Esophagus muscularis mucosa (tissue), 3 donors: ENCODE measurements around the gene ADAD2.

Experiments
- CTCF ChIP-seq, 3 experiments: fragments of 200-600 bp in 2 of 3; fragments of 450-650 bp in 1 of 3; sonication (generic) in 2 of 3; IDR thresholded peaks; one replicate each; pipeline ENCODE4 v1.5.1; 2017 to 2019; ENCODE audit warnings: antibody characterized with exemption in 3 of 3, mild to moderate bottlenecking in 2 of 3, moderate library complexity in 1 of 3
- POLR2AphosphoS5 ChIP-seq, 2 donors: sonication (generic); formaldehyde crosslinking; IDR thresholded peaks; one replicate each; pipeline ENCODE4 v1.6.1; 2017; ENCODE audit warnings: antibody characterized with exemption in 2 of 2

GRCh38 chr16:84199097-84199496 is 8.1 kb downstream of the ADAD2 start:
- TF ChIP-seq CTCF (IDR thresholded peaks at IDR 0.05) (no peak), POLR2AphosphoS5 (IDR thresholded peaks at IDR 0.05) (no peak)
